ENCODE measurements around the gene EGFR.

Gene EGFR

DNA sequence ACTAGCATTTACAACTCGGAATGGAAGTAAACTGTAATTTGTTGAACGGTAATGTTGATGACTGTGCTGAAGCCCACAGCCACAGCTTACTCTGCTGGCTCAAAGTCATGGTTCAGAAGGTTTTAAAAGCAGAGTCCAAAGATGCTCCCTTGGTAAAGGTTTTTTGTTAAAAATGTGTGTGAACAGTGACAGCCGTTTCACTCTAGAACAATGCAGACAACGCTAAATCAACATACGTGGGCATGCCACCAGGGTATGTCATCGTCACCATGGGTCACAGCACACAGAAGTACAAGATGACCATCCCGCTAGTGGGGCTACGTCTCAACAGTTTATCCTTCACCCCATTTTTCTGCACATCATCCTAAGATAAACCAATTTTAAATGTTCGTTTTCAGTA, 239.8 kb downstream of the EGFR start:
- no peak for ATAC-seq
- TF ChIP-seq GLIS3 (CRISPR knock-in tag; IDR thresholded peaks at IDR 0.05) = no peak

DNA sequence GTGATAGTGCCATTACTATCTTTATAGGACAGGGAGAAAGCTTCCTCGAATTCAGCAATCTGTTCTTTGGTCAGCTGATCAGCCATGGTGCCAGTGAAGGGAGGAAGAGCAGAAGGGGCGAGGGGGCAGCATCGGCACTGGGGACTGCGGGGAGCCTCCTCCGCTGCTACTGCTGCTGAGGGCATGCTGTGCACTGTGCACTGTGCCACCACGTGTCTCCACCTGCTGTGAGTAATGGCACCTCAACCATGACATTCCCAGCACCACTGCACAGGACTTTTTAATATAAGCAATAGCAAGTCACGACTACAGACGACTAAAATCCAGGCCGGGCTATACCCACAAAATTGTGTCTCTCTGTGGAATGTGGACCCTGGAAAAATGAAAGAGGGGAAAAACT, 241.4 kb downstream of the EGFR start:
- ATAC-seq = no peak
- no peak for TF ChIP-seq ZNF8 (CRISPR knock-in tag; IDR thresholded peaks at IDR 0.05)
- TF ChIP-seq ESRRG (CRISPR knock-in tag; IDR thresholded peaks at IDR 0.05) = no peak
- TF ChIP-seq, protein P1, sequence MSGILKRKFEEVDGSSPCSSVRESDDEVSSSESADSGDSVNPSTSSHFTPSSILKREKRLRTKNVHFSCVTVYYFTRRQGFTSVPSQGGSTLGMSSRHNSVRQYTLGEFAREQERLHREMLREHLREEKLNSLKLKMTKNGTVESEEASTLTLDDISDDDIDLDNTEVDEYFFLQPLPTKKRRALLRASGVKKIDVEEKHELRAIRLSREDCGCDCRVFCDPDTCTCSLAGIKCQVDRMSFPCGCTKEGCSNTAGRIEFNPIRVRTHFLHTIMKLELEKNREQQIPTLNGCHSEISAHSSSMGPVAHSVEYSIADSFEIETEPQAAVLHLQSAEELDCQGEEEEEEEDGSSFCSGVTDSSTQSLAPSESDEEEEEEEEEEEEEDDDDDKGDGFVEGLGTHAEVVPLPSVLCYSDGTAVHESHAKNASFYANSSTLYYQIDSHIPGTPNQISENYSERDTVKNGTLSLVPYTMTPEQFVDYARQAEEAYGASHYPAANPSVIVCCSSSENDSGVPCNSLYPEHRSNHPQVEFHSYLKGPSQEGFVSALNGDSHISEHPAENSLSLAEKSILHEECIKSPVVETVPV (CRISPR knock-in tag; IDR thresholded peaks at IDR 0.05) = no peak
- TF ChIP-seq PPARA (CRISPR knock-in tag; IDR thresholded peaks at IDR 0.05; ENCODE audit: borderline replicate concordance) = no peak
- no peak for TF ChIP-seq ARNTL (CRISPR knock-in tag; IDR thresholded peaks at IDR 0.05; ENCODE audit: borderline replicate concordance, low read depth)
- TF ChIP-seq, protein P2, sequence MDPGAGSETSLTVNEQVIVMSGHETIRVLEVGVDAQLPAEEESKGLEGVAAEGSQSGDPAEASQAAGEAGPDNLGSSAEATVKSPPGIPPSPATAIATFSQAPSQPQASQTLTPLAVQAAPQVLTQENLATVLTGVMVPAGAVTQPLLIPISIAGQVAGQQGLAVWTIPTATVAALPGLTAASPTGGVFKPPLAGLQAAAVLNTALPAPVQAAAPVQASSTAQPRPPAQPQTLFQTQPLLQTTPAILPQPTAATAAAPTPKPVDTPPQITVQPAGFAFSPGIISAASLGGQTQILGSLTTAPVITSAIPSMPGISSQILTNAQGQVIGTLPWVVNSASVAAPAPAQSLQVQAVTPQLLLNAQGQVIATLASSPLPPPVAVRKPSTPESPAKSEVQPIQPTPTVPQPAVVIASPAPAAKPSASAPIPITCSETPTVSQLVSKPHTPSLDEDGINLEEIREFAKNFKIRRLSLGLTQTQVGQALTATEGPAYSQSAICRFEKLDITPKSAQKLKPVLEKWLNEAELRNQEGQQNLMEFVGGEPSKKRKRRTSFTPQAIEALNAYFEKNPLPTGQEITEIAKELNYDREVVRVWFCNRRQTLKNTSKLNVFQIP (CRISPR knock-in tag; IDR thresholded peaks at IDR 0.05; ENCODE audit: borderline replicate concordance, low read depth) = no peak
- no peak for TF ChIP-seq CSDC2 (CRISPR knock-in tag; IDR thresholded peaks at IDR 0.05)
- TF ChIP-seq TOX (CRISPR knock-in tag; IDR thresholded peaks at IDR 0.05; ENCODE audit: borderline replicate concordance) = no peak
- TF ChIP-seq, protein P3, sequence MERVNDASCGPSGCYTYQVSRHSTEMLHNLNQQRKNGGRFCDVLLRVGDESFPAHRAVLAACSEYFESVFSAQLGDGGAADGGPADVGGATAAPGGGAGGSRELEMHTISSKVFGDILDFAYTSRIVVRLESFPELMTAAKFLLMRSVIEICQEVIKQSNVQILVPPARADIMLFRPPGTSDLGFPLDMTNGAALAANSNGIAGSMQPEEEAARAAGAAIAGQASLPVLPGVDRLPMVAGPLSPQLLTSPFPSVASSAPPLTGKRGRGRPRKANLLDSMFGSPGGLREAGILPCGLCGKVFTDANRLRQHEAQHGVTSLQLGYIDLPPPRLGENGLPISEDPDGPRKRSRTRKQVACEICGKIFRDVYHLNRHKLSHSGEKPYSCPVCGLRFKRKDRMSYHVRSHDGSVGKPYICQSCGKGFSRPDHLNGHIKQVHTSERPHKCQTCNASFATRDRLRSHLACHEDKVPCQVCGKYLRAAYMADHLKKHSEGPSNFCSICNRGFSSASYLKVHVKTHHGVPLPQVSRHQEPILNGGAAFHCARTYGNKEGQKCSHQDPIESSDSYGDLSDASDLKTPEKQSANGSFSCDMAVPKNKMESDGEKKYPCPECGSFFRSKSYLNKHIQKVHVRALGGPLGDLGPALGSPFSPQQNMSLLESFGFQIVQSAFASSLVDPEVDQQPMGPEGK (CRISPR knock-in tag; IDR thresholded peaks at IDR 0.05; ENCODE audit: borderline replicate concordance) = no peak
- no peak for TF ChIP-seq ZNF70 (CRISPR knock-in tag; IDR thresholded peaks at IDR 0.05)
- TF ChIP-seq RARB (CRISPR knock-in tag; IDR thresholded peaks at IDR 0.05) = no peak
- TF ChIP-seq, protein P4, sequence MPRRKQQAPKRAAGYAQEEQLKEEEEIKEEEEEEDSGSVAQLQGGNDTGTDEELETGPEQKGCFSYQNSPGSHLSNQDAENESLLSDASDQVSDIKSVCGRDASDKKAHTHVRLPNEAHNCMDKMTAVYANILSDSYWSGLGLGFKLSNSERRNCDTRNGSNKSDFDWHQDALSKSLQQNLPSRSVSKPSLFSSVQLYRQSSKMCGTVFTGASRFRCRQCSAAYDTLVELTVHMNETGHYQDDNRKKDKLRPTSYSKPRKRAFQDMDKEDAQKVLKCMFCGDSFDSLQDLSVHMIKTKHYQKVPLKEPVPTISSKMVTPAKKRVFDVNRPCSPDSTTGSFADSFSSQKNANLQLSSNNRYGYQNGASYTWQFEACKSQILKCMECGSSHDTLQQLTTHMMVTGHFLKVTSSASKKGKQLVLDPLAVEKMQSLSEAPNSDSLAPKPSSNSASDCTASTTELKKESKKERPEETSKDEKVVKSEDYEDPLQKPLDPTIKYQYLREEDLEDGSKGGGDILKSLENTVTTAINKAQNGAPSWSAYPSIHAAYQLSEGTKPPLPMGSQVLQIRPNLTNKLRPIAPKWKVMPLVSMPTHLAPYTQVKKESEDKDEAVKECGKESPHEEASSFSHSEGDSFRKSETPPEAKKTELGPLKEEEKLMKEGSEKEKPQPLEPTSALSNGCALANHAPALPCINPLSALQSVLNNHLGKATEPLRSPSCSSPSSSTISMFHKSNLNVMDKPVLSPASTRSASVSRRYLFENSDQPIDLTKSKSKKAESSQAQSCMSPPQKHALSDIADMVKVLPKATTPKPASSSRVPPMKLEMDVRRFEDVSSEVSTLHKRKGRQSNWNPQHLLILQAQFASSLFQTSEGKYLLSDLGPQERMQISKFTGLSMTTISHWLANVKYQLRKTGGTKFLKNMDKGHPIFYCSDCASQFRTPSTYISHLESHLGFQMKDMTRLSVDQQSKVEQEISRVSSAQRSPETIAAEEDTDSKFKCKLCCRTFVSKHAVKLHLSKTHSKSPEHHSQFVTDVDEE (CRISPR knock-in tag; IDR thresholded peaks at IDR 0.05) = no peak
- TF ChIP-seq BACH2 (CRISPR knock-in tag; IDR thresholded peaks at IDR 0.05; ENCODE audit: borderline replicate concordance) = no peak
- TF ChIP-seq ZFP3 (CRISPR knock-in tag; IDR thresholded peaks at IDR 0.05) = no peak

DNA sequence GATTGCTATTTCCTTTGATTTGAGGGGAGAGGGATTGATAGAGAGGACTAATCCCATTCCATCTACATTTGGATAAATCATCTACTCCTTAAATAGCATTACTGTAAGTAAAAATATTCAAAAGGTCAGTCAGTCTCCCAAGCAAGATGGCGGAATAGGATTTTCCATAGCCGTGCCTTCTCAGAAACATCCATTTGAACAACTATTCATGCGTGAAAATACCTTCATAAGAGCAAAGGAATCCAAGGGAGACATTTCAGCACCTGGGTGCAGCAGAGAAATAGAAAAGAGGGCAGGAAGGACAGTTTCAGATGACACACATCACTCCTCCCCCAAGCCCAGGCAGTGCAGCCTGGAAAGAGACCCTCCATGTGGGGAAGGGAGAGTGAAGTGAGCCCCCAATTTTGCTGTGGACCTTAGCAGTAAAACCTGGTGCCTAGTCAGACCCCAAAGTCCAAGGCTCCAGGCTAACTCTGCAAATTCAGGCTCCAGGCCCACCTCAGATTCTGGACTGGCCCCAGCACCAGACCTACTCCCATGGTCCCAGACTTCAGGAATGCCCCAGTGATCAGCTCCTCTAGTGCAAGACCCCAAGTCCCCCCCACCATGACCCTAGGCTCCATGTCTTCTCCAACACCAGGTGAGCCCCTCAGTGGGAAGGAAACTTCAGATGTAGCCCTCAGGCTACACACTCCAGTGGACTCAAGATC, 242.0 kb downstream of the EGFR start:
- TF ChIP-seq, protein P3 (CRISPR knock-in tag; IDR thresholded peaks at IDR 0.05; ENCODE audit: borderline replicate concordance) = no peak
- no peak for TF ChIP-seq OSR1 (CRISPR knock-in tag; IDR thresholded peaks at IDR 0.05)
- TF ChIP-seq, protein P5, sequence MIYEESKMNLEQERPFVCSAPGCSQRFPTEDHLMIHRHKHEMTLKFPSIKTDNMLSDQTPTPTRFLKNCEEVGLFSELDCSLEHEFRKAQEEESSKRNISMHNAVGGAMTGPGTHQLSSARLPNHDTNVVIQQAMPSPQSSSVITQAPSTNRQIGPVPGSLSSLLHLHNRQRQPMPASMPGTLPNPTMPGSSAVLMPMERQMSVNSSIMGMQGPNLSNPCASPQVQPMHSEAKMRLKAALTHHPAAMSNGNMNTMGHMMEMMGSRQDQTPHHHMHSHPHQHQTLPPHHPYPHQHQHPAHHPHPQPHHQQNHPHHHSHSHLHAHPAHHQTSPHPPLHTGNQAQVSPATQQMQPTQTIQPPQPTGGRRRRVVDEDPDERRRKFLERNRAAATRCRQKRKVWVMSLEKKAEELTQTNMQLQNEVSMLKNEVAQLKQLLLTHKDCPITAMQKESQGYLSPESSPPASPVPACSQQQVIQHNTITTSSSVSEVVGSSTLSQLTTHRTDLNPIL (CRISPR knock-in tag; IDR thresholded peaks at IDR 0.05; ENCODE audit: low read depth) = no peak
- no peak for TF ChIP-seq ZNF8 (CRISPR knock-in tag; IDR thresholded peaks at IDR 0.05)
- no peak for TF ChIP-seq ARNTL (CRISPR knock-in tag; IDR thresholded peaks at IDR 0.05; ENCODE audit: borderline replicate concordance, low read depth)
- TF ChIP-seq TCF4 (CRISPR knock-in tag; IDR thresholded peaks at IDR 0.05; ENCODE audit: borderline replicate concordance) = no peak
- TF ChIP-seq TOX (CRISPR knock-in tag; IDR thresholded peaks at IDR 0.05; ENCODE audit: borderline replicate concordance) = no peak
- TF ChIP-seq ESRRG (CRISPR knock-in tag; IDR thresholded peaks at IDR 0.05) = no peak
- TF ChIP-seq ZC3H10 (CRISPR knock-in tag; IDR thresholded peaks at IDR 0.05) = no peak
- TF ChIP-seq, protein P1 (CRISPR knock-in tag; IDR thresholded peaks at IDR 0.05) = no peak
- no peak for TF ChIP-seq PPARA (CRISPR knock-in tag; IDR thresholded peaks at IDR 0.05; ENCODE audit: borderline replicate concordance)
- no peak for TF ChIP-seq GLIS3 (CRISPR knock-in tag; IDR thresholded peaks at IDR 0.05)
- TF ChIP-seq ZNF565 (CRISPR knock-in tag; conservative IDR thresholded peaks at IDR 0.05; ENCODE audit: low read depth) = no peak
- no peak for TF ChIP-seq BACH2 (CRISPR knock-in tag; IDR thresholded peaks at IDR 0.05; ENCODE audit: borderline replicate concordance)
- no peak for TF ChIP-seq CSDC2 (CRISPR knock-in tag; IDR thresholded peaks at IDR 0.05)
- ATAC-seq = no peak

Measured in SK-N-SH treated with all-trans-retinoic acid at 6 μM for 48 hours (cell line).